Colon (tissue), 2 donors: Measurements from ENCODE around the gene PNPLA2.

Experiments used
- FAIRE-seq: peaks from 2 replicates; lab custom pipeline; 2012; peaks lifted over from hg19 to GRCh38; lab: Jason Lieb, UNC
- donor health status: control.
- donor health status: control.

Gene PNPLA2

DNA sequence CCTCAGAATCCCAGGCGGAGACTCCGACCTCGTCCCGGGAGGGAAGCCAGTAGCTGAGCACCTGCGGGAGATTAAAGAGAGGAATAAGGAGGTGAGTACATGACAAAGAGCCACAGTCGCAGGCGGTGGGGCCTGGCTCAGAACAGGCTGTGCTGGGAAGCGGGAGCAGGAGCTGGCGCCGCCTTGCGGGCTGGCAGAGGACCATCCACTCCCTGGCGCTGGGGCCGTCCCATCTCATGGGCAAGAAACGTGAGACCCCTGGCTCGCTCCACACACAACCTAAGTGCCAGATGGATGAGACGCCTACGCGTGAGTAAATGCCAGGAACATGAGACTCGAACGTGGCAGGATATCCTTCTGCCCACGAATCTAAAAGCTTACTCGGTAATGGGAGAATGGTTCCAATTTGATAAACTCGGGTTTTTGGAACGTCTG is 35.1 kb upstream of the PNPLA2 start:
- no peak for FAIRE-seq

DNA sequence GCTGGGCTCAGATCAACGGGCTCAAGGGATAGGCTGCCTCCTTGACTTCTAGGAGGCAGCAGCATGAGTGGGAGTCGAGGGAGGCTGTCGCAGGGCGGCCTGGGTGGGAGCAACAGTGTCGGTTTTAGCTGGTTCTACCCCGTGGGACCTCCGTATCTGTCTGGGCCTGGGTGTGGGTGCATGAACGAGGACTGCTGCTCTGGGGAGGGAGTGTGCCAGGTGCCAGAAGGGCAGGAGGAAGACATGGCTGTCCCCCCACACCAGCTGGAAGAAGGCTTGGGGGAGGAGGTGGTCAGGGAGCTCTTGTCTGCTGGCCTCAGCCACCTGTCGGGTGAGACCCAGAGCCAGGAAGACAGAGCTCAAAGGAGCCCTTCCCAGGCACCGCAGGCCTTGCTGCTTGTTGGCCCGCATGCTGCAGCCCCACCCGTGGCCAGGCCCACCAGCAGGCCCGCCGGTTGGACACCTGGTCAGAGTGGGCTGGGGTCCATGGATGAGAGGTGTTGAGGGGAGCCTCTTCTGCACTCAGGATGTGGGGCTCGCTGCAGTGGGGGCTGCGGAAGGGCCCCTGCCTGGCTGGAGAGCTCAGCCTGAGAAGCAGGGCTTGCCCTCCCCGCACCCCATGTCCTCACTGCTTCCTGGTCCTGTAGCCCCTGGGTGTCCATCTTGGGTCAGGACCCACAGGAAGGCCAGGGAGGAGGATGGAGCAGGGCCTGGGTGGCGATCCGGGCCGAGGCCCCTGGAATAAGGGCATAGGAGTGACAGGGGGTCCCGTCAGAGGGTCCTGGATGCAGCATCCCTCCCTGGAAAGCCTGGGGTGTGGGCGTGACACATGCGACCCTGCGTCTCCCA is 32.3 kb upstream of the PNPLA2 start:
- FAIRE-seq, result no peak

DNA sequence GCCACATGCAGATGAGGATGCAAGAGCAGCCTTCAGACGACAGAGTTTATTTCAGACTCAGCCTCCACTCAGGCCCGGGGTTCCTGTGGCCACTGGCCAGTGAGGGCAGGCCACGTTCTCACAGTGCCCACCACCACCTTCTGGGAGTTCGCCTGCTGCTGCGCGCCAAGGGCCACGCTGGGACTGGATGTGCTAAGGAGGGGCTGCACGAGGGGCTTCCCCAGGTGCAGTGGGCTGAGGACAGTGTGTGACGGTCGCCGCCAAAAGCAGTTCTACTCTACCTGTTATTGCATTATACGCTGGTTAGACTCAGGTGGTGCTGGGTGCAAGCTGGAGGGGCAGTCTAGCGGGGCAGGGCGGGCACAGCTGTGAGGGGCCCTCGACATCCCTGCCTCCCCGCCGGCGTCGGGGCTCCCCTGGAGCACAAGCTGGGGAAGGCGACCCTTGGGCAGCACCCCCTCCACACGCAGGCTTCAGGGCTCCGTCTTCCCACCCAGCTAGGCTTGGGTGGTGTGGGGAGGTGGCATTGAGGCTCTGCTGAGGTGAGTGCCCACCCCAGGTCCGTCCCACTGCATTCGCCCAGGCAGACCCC is 31.5 kb upstream of the PNPLA2 start:
- FAIRE-seq, result no peak

DNA sequence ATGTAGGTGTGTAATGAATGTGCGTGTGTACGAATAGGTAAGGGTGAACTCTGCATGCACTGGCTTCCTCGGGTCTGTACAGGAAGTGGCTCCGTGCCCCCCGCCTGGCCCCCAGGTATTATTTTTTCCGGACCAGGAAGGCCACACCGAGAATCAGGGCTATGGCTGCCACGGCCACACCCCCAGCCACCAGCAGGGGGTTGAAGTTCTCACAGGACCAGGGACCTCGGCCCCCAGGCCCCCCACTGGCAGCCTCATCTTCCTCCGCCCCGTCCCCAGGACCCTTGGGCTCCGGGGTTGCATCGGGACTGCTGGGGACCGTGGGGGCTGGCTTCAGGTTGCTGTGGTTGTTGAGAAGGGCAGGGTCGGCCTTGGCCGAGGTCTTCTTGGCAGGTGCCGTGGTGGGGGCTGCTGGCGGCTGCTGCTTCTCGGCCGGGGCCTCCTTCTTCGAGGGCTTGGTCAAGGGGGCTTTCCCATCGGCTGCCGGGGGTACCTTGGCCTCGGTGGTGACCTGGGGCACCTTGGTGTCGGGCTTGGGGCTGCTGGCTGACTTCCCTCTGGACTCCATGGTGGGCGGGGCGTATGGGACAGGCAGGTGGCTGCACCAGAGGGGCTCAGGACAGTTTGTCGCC is 30.6 kb upstream of the PNPLA2 start:
- no peak for FAIRE-seq

DNA sequence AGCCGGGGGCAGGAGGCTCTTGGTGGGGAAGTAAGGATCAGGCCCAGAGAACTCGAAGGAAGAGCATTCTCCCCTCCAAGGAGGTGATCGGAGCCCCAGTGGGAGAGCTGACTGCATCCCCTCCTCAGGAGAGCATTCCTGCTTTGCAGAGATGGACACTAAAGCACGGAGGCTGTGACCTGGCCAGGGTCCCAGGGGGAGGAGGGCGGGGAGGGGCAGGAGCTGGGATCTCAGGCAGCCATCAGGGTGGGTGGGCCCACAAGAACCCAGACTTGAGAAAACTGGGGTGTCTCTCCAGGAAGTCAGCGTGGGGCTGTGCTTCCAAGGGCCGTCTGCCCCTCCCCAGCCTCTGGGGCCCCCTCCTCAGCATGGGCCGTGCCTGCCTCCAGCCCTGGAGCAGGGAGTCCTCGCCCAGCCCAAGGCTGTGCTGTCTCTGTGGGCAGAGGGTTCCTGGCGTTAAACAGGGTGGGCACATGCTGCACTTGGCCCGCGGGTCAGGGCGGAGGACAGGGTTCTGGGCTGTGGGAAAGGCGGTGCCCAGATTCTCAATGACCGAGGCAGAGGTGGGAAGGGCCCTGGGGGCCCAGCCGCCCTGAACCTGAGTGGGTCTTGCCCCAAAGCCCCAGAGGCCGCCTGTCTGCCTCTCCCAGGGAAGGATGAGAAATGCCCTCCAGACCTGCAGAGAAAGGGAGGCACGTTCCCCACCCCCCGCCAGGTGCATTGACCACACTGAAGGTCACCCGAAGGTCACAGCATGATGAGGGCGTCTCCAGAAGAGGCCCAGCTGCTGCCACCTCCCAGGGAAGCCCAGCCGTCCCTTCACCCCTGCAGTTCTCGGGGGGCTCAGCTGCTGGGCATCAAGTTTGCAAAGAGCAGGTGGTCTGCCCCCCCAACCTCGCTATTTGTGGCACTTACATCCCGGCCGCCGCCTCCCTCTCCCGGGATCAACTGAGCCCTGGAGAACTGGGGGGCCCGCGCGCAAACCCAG is 29.5 kb upstream of the PNPLA2 start:
- no peak for FAIRE-seq

DNA sequence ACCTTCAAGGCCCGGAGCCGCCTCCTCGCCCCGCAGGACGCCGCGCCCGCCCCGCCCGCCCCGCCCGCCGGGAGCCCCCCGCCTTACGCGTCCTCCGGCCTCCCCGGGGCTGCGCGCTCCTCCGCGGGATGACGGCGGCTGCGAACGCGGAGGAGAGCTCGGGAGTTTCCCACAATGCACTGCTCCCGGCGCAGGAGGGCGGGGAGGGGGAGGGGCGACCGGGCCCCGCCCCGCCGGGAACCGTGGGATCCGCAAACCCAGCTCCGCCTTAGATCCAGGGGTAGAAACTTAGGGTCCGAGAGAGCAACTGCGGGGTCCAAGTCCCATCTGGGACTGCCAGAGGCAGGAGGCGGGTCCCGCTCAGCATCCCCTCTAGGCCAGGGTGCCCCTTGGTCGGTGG is 28.8 kb upstream of the PNPLA2 start, which contains the start of gene CEND1:
CEND1 (minus strand) TSS at position 148 of the 400 bp plus-strand sequence. CDS start 1,514 bp downstream, outside the sequence.
- FAIRE-seq, result no peak

DNA sequence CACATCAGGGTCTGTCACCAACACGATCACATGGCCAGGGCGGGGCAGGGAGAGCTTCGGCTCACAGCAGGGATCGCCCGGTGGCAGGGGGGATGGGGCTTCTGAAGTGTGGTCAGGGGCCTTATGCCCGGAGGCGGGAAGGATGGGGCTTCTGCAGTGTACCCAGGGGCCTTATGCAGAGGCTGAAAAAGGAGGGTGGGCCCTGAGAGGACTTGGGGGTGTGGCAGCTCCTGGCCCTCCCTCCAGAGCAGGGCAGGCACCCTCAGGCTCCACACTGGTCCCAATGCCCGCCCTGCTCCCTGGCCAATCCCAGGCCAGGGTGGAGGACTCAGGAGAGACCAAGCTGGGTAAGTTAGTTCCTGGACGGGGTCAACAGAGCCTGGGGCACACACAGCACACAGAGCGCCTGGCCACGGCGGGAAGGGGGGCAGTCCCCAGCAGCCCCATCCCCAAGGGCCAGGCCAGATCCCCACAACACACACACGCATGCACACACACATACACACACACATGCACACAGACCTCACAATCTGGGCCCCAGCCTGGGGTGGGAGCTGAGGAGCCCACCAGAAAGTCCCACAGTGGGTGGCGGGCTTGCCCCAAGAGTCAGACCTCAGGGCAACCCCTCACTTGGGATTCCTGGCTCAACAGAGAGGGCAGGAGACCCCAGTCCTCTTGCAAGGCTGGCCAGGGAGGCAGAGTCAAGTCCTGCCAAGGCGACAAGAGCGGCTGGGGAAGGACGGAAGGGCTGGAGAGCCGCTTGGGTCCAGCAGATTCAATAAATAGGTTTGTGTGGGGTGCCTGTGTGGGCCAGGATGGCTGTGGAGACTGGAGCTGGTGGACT is 27.8 kb upstream of the PNPLA2 start:
- FAIRE-seq, result no peak

DNA sequence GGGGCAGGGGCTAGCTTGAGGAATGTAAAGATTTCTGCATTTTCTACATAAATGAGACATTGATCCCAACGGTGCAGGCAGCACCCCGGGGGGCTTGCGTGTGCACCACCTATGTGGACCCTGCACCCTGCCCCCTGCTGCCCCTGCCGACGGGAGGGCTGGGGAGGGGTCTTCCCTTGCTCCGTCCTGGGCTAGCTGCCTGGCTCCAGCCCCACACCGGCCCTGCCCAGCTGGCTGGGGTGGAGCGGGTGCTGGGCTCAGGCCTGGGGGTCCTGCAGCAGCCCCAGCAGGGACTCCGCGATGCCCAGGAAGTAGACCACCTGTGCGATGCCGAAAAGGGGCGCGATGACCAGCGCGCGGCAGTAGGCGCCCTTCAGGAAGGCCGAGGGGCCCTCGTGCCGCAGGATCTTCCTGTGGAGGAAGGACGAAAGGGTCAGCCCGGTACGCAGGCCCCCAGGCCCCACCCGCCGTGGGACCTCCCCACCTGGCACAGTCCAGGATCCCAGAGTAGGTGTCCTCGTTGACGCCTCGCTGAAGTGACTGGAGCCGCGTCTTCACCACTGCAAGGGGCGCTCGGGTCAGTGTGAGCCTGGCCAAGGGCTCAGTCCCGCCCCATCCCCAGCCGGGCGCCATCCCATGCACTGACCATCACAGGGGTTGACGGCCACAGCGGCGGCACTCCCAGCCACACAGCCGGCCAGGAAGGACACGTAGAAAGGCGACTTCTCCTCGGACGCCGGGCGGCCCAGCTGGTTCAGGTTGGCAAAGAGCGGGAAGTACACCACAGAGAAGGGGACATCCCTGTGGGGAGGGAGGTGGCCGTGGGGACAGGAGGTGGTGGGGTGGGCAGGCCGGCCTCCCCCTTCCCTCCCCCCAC is 26.8 kb upstream of the PNPLA2 start:
- FAIRE-seq, result no peak

DNA sequence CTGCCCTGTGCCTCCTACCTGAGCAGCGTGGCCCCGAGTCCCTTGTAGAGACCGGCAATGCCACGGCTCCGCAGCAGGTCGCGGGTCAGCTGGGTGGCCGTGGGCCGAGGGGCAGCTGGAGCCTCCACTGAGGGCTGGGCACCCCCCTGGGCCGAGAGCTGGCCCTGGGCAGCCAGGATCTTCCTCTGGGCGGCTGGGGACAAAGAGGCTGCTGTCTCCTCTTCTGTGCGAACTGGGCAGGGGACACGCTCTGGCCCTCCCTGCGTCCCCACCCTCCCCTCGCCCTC is 26.2 kb upstream of the PNPLA2 start:
- no peak for FAIRE-seq

DNA sequence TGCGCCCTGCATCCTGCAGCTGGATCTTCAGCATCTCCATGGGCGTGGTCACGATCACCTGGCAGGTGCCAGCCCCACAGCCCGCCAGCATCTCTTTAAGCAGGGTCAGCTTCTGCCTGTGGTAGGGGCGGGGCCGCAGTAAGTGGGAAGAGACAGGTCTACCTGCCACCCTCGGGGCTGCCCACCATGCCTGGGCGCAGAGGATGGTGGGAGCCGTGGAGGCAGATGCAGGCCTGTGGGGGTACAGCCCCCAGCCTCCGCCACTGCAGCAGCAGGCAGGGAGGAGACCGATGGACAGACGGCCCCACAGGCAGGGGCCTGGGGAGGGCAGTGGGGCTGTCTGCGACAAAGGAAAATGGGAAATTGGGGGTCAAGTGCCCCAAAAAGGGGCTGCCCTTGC is 25.8 kb upstream of the PNPLA2 start:
- FAIRE-seq, result no peak

DNA sequence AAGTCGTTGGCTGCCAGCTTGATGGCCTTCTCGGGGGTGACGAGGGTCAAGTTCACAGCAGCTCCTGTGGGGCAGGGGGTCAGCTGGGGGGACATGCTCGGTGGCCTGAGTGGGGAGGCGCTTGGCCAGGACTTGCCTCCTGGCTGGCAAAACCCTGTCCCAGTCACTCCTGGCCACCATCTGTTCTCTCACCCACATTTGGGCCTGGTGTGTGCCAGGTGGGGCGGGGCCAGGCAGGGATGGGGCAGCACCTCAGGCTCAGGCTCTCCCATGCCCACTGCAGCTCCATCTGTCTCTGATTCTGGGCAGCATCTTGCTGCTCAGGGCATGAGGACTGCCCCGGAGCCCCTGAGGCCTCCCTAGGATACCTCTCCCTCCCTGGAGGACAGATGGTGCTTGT is 25.2 kb upstream of the PNPLA2 start:
- FAIRE-seq, result no peak

DNA sequence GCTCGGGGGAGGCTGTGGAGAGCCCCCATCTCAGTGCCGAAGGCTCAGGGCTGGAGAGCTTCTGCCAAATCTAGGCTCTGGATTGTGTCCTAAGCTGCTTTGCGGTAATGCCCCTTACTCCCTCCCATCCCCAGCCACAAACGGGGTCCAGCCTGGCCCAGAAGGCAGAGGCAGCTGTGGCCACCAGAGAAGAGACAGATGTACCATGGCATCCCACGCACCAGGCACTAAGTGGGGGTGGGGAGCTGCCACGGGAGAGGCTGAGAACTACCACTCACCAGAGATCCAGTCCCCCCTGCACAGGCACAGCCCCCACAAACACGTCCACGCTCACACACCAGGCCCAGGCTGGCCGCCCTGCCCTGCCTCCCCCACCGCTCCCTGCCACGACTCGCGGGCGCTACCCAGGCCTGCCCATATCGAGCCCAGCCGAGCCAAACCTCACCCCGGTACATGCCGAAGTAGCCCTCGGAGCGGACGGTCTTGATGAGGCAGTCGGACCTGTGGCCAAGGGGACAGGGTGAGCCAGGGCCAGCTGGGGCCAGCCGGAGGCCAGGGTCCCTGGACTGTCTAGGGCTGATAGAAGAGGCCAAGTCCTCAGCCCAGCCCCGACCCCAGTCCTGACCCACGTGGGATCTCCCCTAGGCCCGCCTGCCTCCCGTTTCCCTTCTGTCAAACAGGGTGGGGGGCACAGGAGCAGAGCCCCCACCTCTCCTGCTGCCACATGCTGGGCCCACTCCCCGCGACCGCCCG is 24.5 kb upstream of the PNPLA2 start:
- no peak for FAIRE-seq

DNA sequence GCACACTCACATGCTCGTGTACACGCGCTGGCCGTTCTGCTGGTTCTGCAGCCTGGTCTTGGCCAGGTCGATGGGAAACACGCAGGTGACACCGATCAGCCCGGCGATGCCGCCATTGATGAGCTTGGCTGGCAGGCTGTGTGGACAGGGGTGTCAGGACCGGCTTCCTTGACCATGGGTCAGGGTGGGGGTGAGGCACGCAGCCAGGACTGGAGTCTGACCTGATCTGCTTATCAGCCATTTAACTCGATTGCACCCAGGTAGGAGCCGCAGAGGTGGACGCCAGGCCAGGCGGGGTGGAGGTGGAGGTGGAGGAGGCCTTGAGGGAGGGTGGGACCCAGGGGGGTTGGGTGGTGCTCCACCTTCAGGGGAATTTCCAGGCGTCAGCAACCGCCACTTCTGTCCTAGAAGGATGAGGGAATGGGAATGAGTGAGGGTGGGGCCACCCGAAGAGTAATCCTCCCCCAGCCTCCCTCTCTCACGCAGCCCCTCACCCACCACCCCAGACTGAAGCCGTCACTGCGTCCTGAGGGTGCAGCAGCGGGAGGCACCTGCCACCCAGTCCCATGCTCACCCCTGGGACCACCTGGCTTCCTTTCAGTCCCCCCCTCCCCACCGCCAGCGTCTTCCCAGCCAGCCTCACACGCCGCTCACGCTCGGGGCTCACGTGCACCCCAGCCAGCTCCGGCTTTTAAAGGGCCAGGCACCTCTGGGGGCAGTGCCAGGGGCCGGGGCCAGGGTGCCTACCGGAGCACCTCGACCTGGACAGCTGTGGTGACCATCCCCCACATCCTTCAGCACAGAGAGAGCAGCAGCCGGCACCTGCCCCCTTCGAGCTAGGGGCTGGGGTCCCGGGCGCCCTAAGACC is 23.7 kb upstream of the PNPLA2 start:
- FAIRE-seq, result no peak

DNA sequence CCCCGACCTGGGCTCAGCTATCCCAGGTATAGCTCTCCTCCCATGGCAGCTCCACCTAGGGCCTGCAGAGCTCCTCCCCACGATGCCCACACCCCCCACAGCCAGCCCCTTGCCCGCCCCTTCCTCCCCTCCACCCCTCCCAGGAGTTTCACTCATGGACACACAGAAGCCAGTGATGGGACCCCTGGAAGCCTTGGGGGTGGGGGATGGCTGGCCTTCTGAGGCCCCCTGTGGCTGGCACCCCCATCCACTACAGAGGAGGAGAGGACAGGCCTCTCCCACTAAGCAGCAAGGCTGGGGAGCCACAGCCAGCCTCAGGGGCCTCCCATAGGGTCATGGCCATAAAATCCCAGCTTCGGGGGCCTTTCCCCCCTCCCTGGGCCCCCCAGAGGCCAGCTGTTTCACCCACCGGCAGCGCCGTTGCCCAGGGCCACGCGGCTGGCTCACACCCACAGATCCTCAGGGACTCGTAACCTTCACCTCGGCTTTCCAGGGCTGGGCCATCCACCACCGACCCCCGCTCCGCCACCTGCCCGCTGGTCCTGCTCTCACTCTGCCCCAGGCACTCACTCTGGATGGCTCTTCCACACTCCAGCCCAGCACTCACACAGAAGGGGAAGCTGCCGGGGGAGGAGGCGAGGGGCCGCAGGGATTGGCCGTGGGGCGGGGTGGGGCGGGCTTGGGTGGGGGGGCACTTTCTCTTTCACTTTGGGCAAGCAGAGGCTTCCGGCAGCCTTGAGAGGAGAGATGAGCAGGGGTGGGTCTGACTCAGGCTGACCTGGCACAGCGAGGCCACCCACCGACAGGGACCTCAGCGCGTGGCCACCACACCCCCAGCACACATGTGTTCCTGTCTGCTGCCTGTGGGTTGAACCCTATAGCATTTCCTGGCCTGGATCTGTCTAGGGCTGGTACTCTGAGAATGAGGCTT is 22.8 kb upstream of the PNPLA2 start:
- no peak for FAIRE-seq

DNA sequence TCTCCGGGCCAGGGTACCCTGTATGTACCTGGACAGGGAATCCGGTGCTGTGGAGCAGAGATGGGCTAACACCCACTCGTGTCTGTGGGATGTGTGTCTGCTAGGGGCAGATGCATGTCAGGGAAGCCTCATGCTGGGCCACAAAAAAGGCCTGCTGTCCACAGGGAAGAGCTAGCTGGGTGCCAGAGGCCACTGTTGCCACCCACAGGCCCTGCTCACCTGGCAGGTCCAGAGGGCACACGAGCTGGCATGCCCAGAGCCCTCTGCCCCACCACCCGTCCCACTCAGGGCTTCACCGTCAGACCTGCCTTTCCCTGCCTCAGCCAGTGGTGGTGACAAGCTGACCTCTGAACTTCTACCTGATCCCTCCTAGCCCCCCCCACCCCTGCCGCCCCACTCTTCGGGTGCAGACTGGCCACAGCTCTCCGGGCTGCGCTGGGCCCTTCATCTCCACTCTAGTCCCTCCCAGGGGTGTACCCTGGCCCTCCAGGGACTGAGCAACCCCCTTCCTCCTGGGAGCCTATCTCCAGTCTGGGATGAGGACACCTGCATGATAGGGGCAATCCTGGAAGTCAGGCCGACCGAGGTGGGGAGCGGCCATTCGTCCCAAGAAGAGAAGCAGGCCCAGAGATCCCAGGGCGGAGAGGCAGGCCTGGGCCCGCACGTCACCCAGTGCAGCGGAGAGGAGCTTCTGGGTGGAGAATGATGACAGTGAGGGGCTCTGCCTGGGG is 22.0 kb upstream of the PNPLA2 start:
- FAIRE-seq, result no peak

DNA sequence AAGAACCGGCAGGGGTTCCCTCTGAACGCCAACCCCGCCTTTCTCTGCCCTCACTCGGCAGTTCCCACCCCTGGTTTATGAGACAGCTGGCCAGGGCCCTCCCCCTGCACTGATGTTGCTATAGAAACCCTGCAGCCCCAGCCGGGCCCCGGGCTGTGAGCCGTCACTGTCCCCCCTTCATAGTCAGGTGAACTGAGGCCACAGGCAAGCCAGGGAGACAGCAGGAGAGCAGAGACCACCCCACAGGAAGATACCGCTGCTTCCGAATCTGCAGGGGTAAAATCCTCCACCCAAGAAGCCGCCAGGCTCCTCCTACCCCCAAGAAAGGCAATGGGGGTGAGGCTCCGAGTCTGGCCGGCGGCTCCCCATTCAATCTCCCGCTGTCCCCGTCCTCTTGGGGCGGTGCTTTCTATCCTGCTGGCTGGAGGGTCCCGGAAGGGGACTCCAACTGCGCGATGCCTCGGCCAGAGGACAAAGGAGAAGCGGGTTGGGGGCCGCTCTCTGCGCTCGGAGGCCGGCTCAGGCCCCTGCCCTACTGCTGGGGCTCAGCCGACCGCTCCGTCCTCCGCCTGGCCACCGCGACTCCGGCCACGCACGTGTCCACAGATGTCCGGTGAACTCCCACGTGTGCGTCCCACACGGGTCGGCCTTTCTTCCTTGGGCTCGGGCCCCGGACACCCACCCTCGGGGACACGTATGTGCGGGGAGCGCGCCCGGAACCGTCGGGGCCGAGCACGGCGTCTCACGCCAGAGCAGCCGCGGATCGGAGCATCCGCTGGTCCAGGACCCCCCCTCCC is 21.2 kb upstream of the PNPLA2 start:
- no peak for FAIRE-seq
